ENCODE data around the gene WNK3. TPM values are rescaled to one million over a fixed set of nuclear protein-coding genes. Genes with fewer than 3 reads are reported as not detected.

Gene WNK3
- total RNA-seq, 1 experiment from 2014 or later: 3.6 TPM

- DNase-seq (ENCODE audit: low read depth): no peak
Observed at GRCh38 chrX:54171091-54171490, 186.8 kb downstream of the WNK3 start.

- no peak for DNase-seq (ENCODE audit: low read depth)
Observed at GRCh38 chrX:54166915-54167314, 190.9 kb downstream of the WNK3 start.

GRCh38 chrX:54157561-54157960 lies 200.3 kb downstream of the WNK3 start:
- DNase-seq (ENCODE audit: low read depth): no peak

Other genes starting within 250 kb of the WNK3 start
- 14.1 and 20.4 TPM in 2 replicates for gene FAM120C, start 174.8 kb downstream of the WNK3 start, total RNA-seq (2014; rRNA removed; shearing (Covaris generic))
- 38.7 and 41.4 TPM in 2 replicates for gene TSR2, start 82.4 kb upstream of the WNK3 start, total RNA-seq (2014; rRNA removed; shearing (Covaris generic))
- 5.6 and 10.4 TPM in 2 replicates for gene FGD1, start 138.2 kb upstream of the WNK3 start, total RNA-seq (2014; rRNA removed; shearing (Covaris generic))
- 23.7 and 36.3 TPM in 2 replicates for gene GNL3L, start 172.2 kb upstream of the WNK3 start, total RNA-seq (2014; rRNA removed; shearing (Covaris generic))